ENCODE results near the gene GPR158. TPM values are rescaled to one million over a fixed set of nuclear protein-coding genes. Genes with fewer than 3 reads are reported as not detected.

Gene GPR158
- total RNA-seq, 1 experiment from 2014 or later = 2.9 TPM

DNA sequence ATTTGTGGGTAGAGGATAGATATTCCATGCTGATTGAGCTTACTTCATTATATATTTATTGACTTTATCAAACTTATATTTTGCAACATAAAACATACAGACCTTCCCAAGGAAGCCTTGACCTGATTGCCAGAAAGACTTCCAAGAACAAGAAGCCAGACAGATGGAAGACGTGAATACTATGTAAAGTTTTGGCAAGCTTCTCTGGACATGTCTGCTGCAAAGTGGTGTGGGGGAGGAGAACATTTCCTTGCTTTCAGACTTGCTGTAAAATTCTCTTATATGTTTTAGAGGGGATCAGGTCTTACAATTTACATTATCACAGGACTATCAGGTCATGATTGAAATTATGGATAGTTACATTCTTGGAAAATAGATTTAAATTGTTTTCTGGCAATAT is 23.4 kb downstream of the GPR158 start:
- RAD21 ChIA-PET (ENCODE audit: low non-redundant PET in 1 of 2, low total read pairs in 2 of 2, uncharacterized antibody in 2 of 2, unreplicated experiment in 2 of 2) = no interaction called here
- H3K9ac ChIP-seq (ENCODE audit: low read length) = no peak overlapping the region

More for the DNA sequence above, 23.4 kb downstream of the GPR158 start:
- Histone ChIP-seq H3K27me3 (ENCODE audit: insufficient read depth, low read length) (no peaks in the 10 kb centered on the region), H3K9me3 (ENCODE audit: control insufficient read depth in 1 of 2, insufficient read depth in 1 of 2, low read depth in 1 of 2, low read length in 2 of 2) (no peaks in the 10 kb centered on the region), H2AFZ (ENCODE audit: low read depth, low read length, poor library complexity, severe bottlenecking) (no peak overlapping the region), H3K9me2 (ENCODE audit: insufficient read depth) (no peaks in the 10 kb centered on the region), H3K4me3 (replicated peaks in 1 of 2; ENCODE audit: low read depth in 1 of 2, low read length in 2 of 2) (no peak overlapping the region), H3K4me2 (ENCODE audit: low read length) (no peak overlapping the region), H4K20me1 (ENCODE audit: insufficient read depth) (no peaks in the 10 kb centered on the region), H3K36me3 (ENCODE audit: control insufficient read depth in 1 of 2, insufficient read depth in 2 of 2, low read length in 2 of 2) (no peaks in the 10 kb centered on the region), H3K79me2 (ENCODE audit: insufficient read depth, low read length) (no peaks in the 10 kb centered on the region), H3K27ac (ENCODE audit: low read depth, low read length) (no peak overlapping the region), H3K4me1 (ENCODE audit: control insufficient read depth in 1 of 2, insufficient read depth in 2 of 2, low read length in 2 of 2) (no peaks in the 10 kb centered on the region)
- no TSS peak for BruUV-seq (replicated peaks)
- CTCF ChIA-PET = no interaction called here
- ATAC-seq (no peak), DNase-seq (ENCODE audit: low read depth, low spot score) (no peak)
- POLR2A ChIA-PET = no interaction called here
- intact Hi-C loops (cut with micrococcal nuclease) = no loop called here
- TF ChIP-seq EGR1 (IDR thresholded peaks at IDR 0.05; ENCODE audit: low read depth) (no peak), POLR2A (IDR thresholded peaks at IDR 0.05; ENCODE audit: borderline replicate concordance, extremely low read depth, insufficient read depth, insufficient read length) (no peak), ELF1 (IDR thresholded peaks at IDR 0.05; ENCODE audit: borderline replicate concordance, low read depth) (no peak), ZBTB33 (IDR thresholded peaks at IDR 0.05; ENCODE audit: extremely low read depth, insufficient replicate concordance, low read length) (no peak), RAD21 (IDR thresholded peaks at IDR 0.05; ENCODE audit: low read depth) (no peak), YY1 (IDR thresholded peaks at IDR 0.05; ENCODE audit: extremely low read depth, insufficient replicate concordance, low read depth, low read length) (no peak)
- TF ChIP-seq, protein P1, sequence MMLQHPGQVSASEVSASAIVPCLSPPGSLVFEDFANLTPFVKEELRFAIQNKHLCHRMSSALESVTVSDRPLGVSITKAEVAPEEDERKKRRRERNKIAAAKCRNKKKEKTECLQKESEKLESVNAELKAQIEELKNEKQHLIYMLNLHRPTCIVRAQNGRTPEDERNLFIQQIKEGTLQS (IDR thresholded peaks at IDR 0.05) = no peak
